Lower leg skin (tissue), 3 donors: ENCODE results near the gene ZNF593OS.

Experiments
- CTCF ChIP-seq, 3 donors: fragments of 450-650 bp; IDR thresholded peaks; one replicate each; pipeline ENCODE4 v1.5.1; 2016; ENCODE audit warnings: antibody characterized with exemption in 3 of 3, mild to moderate bottlenecking in 3 of 3, moderate library complexity in 2 of 3
- POLR2A ChIP-seq, 2 donors: fragments of 450-650 bp; IDR thresholded peaks; one replicate each; pipeline ENCODE4 v1.6.1; 2016 to 2017; ENCODE audit warnings: antibody characterized with exemption in 2 of 2, mild to moderate bottlenecking in 1 of 2, moderate library complexity in 1 of 2

GRCh38 chr1:26221094-26221493, 49.5 kb upstream of the ZNF593OS start:
- no peak for TF ChIP-seq CTCF (IDR thresholded peaks at IDR 0.05)
- TF ChIP-seq POLR2A (IDR thresholded peaks at IDR 0.05): no peak
